Activated B cell treated with CpG ODN at 0.5 μM for 24 hours (primary cell): ENCODE measurements around the gene ATP10D. TPM values are rescaled to one million over a fixed set of nuclear protein-coding genes. Genes with fewer than 3 reads are reported as not detected.

Experiments used
- ATAC-seq: fragments of 200-7000 bp; cut with Tn5 transposase; one replicate; pipeline ENCODE4 v1.10.0; 2021; ENCODE audit warnings: low read depth, mild to moderate bottlenecking, moderate library complexity
- CTCF ChIA-PET: fragments of 350-600 bp; sonication (Branson Sonifier 250); formaldehyde crosslinking; loops from one replicate; lab custom pipeline; 2021; ENCODE audit warnings: antibody characterized with exemption; lab: Charles Lee
- POLR2A ChIA-PET: fragments of 350-600 bp; sonication (Branson Sonifier 250); formaldehyde crosslinking; loops from one replicate; lab custom pipeline; 2021; ENCODE audit warnings: antibody characterized with exemption; lab: Charles Lee
- DNase-seq: peaks from one replicate; pipeline ENCODE4 v3.0.0; 2022
- H3K27ac Mint-ChIP-seq: one replicate; pipeline ENCODE4 v1.8.0; 2020; ENCODE audit warnings: mixed read lengths
- H3K27me3 Mint-ChIP-seq: one replicate; pipeline ENCODE4 v1.8.0; 2021; ENCODE audit warnings: mixed read lengths
- H3K36me3 Mint-ChIP-seq: one replicate; pipeline ENCODE4 v1.8.0; 2021; ENCODE audit warnings: low read depth, mixed read lengths
- H3K4me1 Mint-ChIP-seq: one replicate; pipeline ENCODE4 v1.8.0; 2021; ENCODE audit warnings: mixed read lengths
- H3K4me3 Mint-ChIP-seq: one replicate; pipeline ENCODE4 v1.8.0; 2020; ENCODE audit warnings: mild to moderate bottlenecking, mixed read lengths
- H3K9me3 Mint-ChIP-seq: one replicate; pipeline ENCODE4 v1.8.0; 2020; ENCODE audit warnings: mixed read lengths
- intact Hi-C: fragments of 100-400 bp; cut with micrococcal nuclease; formaldehyde crosslinking; loops from one replicate; pipeline ENCODE4 v1.15.1; 2024
- total RNA-seq: library from RNA; stranded (reverse); gene quantifications from 2 replicates; pipeline ENCODE4 v1.2.3, GENCODE V29; 2022
- TF ChIP-seq, protein P1 (sequence below): fragments of 200-600 bp; IDR thresholded peaks from one replicate; pipeline ENCODE4 v1.8.0; 2022; ENCODE audit warnings: antibody characterized with exemption, mild to moderate bottlenecking

ATP10D gene
- total RNA-seq, 1 donor from 2014 or later = 31.6 TPM

GRCh38 chr4:47500776-47501175 is 15.7 kb downstream of the ATP10D start:
- Mint-ChIP-seq H3K27ac (no peak overlapping the region), H3K4me3 (no peak overlapping the region), H3K4me1 (peaks cover 19% of the 10 kb centered on the region), H3K9me3 (no peaks in the 10 kb centered on the region), H3K36me3 (peaks cover 9% of the 10 kb centered on the region), H3K27me3 (no peaks in the 10 kb centered on the region)
- DNase-seq (no peak), ATAC-seq (no peak)
- TF ChIP-seq, protein P1, sequence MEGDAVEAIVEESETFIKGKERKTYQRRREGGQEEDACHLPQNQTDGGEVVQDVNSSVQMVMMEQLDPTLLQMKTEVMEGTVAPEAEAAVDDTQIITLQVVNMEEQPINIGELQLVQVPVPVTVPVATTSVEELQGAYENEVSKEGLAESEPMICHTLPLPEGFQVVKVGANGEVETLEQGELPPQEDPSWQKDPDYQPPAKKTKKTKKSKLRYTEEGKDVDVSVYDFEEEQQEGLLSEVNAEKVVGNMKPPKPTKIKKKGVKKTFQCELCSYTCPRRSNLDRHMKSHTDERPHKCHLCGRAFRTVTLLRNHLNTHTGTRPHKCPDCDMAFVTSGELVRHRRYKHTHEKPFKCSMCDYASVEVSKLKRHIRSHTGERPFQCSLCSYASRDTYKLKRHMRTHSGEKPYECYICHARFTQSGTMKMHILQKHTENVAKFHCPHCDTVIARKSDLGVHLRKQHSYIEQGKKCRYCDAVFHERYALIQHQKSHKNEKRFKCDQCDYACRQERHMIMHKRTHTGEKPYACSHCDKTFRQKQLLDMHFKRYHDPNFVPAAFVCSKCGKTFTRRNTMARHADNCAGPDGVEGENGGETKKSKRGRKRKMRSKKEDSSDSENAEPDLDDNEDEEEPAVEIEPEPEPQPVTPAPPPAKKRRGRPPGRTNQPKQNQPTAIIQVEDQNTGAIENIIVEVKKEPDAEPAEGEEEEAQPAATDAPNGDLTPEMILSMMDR = no peak
- ChIA-PET CTCF (interaction anchor here (0.7 to 1.1 kb wide), 2 partner anchors 11 kb away, joined by 3 read pairs; no protein-coding TSS in a partner anchor), POLR2A (interaction anchor here (5.2 kb wide), 1 partner anchor 16 kb away, joined by 40 read pairs; the partner anchor contains the start of gene ATP10D)
- intact Hi-C loops = loop anchor here (2.0 kb wide), 1 partner anchor 18 kb away; no protein-coding TSS in a partner anchor

- ATAC-seq (no peak), DNase-seq (no peak)
- Mint-ChIP-seq H3K27ac (no peak overlapping the region), H3K36me3 (peaks cover 9% of the 10 kb centered on the region), H3K4me3 (no peak overlapping the region), H3K4me1 (peaks cover 54% of the 10 kb centered on the region), H3K27me3 (no peaks in the 10 kb centered on the region), H3K9me3 (no peaks in the 10 kb centered on the region)
- ChIA-PET CTCF (no interaction called here), POLR2A (interaction anchor here (0.7 kb wide), 1 partner anchor 12 kb away, joined by 3 read pairs; no protein-coding TSS in a partner anchor)
- TF ChIP-seq, protein P1 = no peak
- intact Hi-C loops = no loop called here
Measured at GRCh38 chr4:47505147-47505546, 20.1 kb downstream of the ATP10D start.

DNA sequence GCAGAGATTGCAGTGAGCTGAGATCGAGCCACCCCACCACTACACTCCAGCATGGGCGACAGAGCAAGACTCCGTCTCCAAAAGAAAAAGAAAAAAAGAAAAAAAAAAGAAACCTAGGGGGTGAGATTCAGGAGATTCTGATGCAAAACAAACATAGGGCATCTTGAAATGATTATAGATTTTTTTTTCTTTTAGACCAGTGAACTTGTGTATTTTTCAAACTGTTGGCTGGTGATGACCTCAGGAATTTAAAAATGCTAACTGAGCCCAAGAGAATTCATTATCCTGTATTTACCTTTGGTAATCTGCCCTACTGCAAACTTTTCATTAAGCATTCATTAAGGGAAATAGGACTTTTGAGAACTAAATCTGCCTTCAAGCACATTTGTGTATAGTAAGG is 20.6 kb downstream of the ATP10D start:
- Mint-ChIP-seq H3K27ac (peak overlapping the region; percentile 4), H3K4me1 (peaks cover 59% of the 10 kb centered on the region), H3K27me3 (no peaks in the 10 kb centered on the region), H3K4me3 (no peak overlapping the region), H3K36me3 (peaks cover 9% of the 10 kb centered on the region), H3K9me3 (no peaks in the 10 kb centered on the region)
- POLR2A ChIA-PET = interaction anchor here (0.7 kb wide), 1 partner anchor 13 kb away, joined by 3 read pairs; no protein-coding TSS in a partner anchor
- intact Hi-C loops = no loop called here
- ATAC-seq = no peak
- TF ChIP-seq, protein P1 = no peak
- CTCF ChIA-PET = no interaction called here
- DNase-seq = no peak

- TF ChIP-seq, protein P1 = no peak
- POLR2A ChIA-PET = interaction anchor here (0.7 to 1.8 kb wide), 5 partner anchors 12 to 47 kb away, joined by 3 to 6 read pairs (median 4); partner anchors contain the start of genes ATP10D and COMMD8
- peak overlapping the region; percentile 21 for H3K4me3 Mint-ChIP-seq
Measured at GRCh38 chr4:47510506-47511143, 25.6 kb downstream of the ATP10D start.

DNA sequence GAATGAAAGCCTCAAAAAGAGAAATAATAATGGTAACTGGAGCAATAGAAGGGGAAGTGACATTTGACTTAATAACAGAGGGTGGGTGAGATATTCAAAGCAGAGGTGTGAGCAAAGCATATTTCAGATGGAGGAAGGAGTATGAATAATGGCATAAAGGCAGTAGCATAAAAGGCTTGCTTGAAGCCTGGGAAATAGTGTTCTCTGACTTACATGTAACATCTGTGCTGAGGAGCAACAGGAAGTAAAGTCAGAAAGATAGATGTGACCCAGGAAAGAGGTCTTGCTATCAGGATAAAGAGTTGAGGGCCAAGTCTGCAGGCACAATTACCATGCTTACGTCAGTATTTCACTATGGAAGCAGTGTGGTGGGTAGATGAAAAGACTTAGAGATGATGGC is 28.4 kb downstream of the ATP10D start:
- ChIA-PET POLR2A (no interaction called here), CTCF (no interaction called here)
- no peaks in the 10 kb centered on the region for H3K27me3 Mint-ChIP-seq
- DNase-seq (no peak), ATAC-seq (no peak)
- H3K27ac Mint-ChIP-seq = no peak overlapping the region
- peaks cover 33% of the 10 kb centered on the region for H3K36me3 Mint-ChIP-seq
- TF ChIP-seq, protein P1 = no peak
- intact Hi-C loops = loop anchor here (5.0 kb wide), 1 partner anchor 49 kb away; no protein-coding TSS in a partner anchor
- H3K4me3 Mint-ChIP-seq = no peak overlapping the region
- H3K4me1 Mint-ChIP-seq = peaks cover 48% of the 10 kb centered on the region
- H3K9me3 Mint-ChIP-seq = no peaks in the 10 kb centered on the region

More at GRCh38 chr4:47510506-47511143, 25.6 kb downstream of the ATP10D start:
- peak overlapping the region; percentile 76 for H3K27ac Mint-ChIP-seq
- intact Hi-C loops = loop anchor here (1.0 to 5.0 kb wide), 6 partner anchors 9 to 52 kb away; partner anchors contain the start of genes ATP10D and COMMD8
- peaks cover 29% of the 10 kb centered on the region for H3K36me3 Mint-ChIP-seq
- H3K4me1 Mint-ChIP-seq = peaks cover 70% of the 10 kb centered on the region
- DNase-seq = no peak
- no peaks in the 10 kb centered on the region for H3K27me3 Mint-ChIP-seq
- CTCF ChIA-PET = interaction anchor here (0.8 to 2.7 kb wide), 10 partner anchors 10 to 54 kb away, joined by 3 to 7 read pairs (median 4); partner anchors contain the start of genes ATP10D and COMMD8
- no peaks in the 10 kb centered on the region for H3K9me3 Mint-ChIP-seq
- ATAC-seq = peak; percentile 90
